SK-N-SH treated with all-trans-retinoic acid at 6 μM for 48 hours (cell line): Measurements from ENCODE around the gene GHRH.

Experiments
- ATAC-seq: fragments of 200-7000 bp; cut with Tn5 transposase; 3 replicates; pipeline ENCODE4 v1.9.1; 2020; ENCODE audit warnings: mild to moderate bottlenecking, moderate library complexity
- ARNTL ChIP-seq: fragments of 450-650 bp; formaldehyde crosslinking; IDR thresholded peaks from 2 replicates; pipeline ENCODE4 v1.5.0; 2020; ENCODE audit warnings: low read depth, mild to moderate bottlenecking, moderate library complexity, borderline replicate concordance
- BACH2 ChIP-seq: fragments of 250-450 bp; sonication (Bioruptor Pico); IDR thresholded peaks from 2 replicates; pipeline ENCODE4 v1.9.0; 2021; ENCODE audit warnings: mild to moderate bottlenecking, borderline replicate concordance
- CREB5 ChIP-seq: fragments of 250-450 bp; sonication (Bioruptor Pico); IDR thresholded peaks from 2 replicates; pipeline ENCODE4 v1.5.1; 2020; ENCODE audit warnings: low read depth, mild to moderate bottlenecking, moderate library complexity
- CSDC2 ChIP-seq: fragments of 250-450 bp; sonication (Bioruptor Pico); IDR thresholded peaks from 2 replicates; pipeline ENCODE4 v1.5.0; 2020; ENCODE audit warnings: mild to moderate bottlenecking, moderate library complexity
- CSRNP3 ChIP-seq: fragments of 250-450 bp; sonication (Bioruptor Pico); IDR thresholded peaks from 2 replicates; pipeline ENCODE4 v1.5.1; 2021; ENCODE audit warnings: mild to moderate bottlenecking, moderate library complexity
- ESRRG ChIP-seq: fragments of 250-450 bp; sonication (Bioruptor Pico); IDR thresholded peaks from 2 replicates; pipeline ENCODE4 v1.6.1; 2021; ENCODE audit warnings: mild to moderate bottlenecking
- GLIS3 ChIP-seq: fragments of 250-450 bp; sonication (Bioruptor Pico); IDR thresholded peaks from 2 replicates; pipeline ENCODE4 v1.5.0; 2020; ENCODE audit warnings: mild to moderate bottlenecking, moderate library complexity
- PPARA ChIP-seq: fragments of 250-450 bp; sonication (Bioruptor Pico); IDR thresholded peaks from 2 replicates; pipeline ENCODE4 v1.5.0; 2020; ENCODE audit warnings: mild to moderate bottlenecking, borderline replicate concordance
- RARB ChIP-seq: fragments of 250-450 bp; sonication (Bioruptor Pico); IDR thresholded peaks from 2 replicates; pipeline ENCODE4 v1.8.0; 2021; ENCODE audit warnings: mild to moderate bottlenecking, moderate library complexity
- SNAI2 ChIP-seq: fragments of 250-450 bp; sonication (Bioruptor Pico); IDR thresholded peaks from 2 replicates; pipeline ENCODE4 v1.5.0; 2020; ENCODE audit warnings: mild to moderate bottlenecking, moderate library complexity
- TCF4 ChIP-seq: fragments of 250-450 bp; sonication (Bioruptor Pico); IDR thresholded peaks from 2 replicates; pipeline ENCODE4 v1.8.0; 2021; ENCODE audit warnings: mild to moderate bottlenecking, moderate library complexity, borderline replicate concordance
- TOX ChIP-seq: fragments of 250-450 bp; sonication (Bioruptor Pico); IDR thresholded peaks from 2 replicates; pipeline ENCODE4 v1.8.0; 2021; ENCODE audit warnings: mild to moderate bottlenecking, moderate library complexity, borderline replicate concordance
- ZC3H10 ChIP-seq: fragments of 250-450 bp; sonication (Bioruptor Pico); IDR thresholded peaks from 2 replicates; pipeline ENCODE4 v1.5.1; 2021; ENCODE audit warnings: mild to moderate bottlenecking, moderate library complexity
- ZFP30 ChIP-seq: fragments of 450-650 bp; formaldehyde crosslinking; IDR thresholded peaks from 2 replicates; pipeline ENCODE4 v1.5.0; 2022; ENCODE audit warnings: mild to moderate bottlenecking, moderate library complexity
- ZNF565 ChIP-seq: fragments of 450-650 bp; formaldehyde crosslinking; conservative IDR thresholded peaks from 2 replicates; pipeline ENCODE4 v1.5.0; 2020; ENCODE audit warnings: low read depth, mild to moderate bottlenecking, moderate library complexity
- ZNF70 ChIP-seq: fragments of 450-650 bp; formaldehyde crosslinking; IDR thresholded peaks from 2 replicates; pipeline ENCODE4 v1.5.0; 2020; ENCODE audit warnings: mild to moderate bottlenecking, moderate library complexity
- ZNF8 ChIP-seq: fragments of 450-650 bp; formaldehyde crosslinking; IDR thresholded peaks from 2 replicates; pipeline ENCODE4 v1.5.0; 2020; ENCODE audit warnings: mild to moderate bottlenecking, moderate library complexity
- TF ChIP-seq, protein P1 (sequence below): fragments of 250-450 bp; sonication (Bioruptor Pico); IDR thresholded peaks from 2 replicates; pipeline ENCODE4 v1.8.0; 2021; ENCODE audit warnings: low read depth, mild to moderate bottlenecking, moderate library complexity, borderline replicate concordance
- TF ChIP-seq, protein P2 (sequence below): fragments of 250-450 bp; sonication (Bioruptor Pico); IDR thresholded peaks from 2 replicates; pipeline ENCODE4 v1.8.0; 2020; ENCODE audit warnings: mild to moderate bottlenecking, moderate library complexity, borderline replicate concordance
- TF ChIP-seq, protein P3 (sequence below): fragments of 250-450 bp; sonication (Bioruptor Pico); IDR thresholded peaks from 2 replicates; pipeline ENCODE4 v1.5.0; 2020; ENCODE audit warnings: mild to moderate bottlenecking, moderate library complexity

The GHRH gene

GRCh38 chr20:37263686-37264085 lies 2.1 kb upstream of the GHRH start:
- no peak for TF ChIP-seq GLIS3 (CRISPR knock-in tag)
- no peak for TF ChIP-seq ZNF70 (CRISPR knock-in tag)
- no peak for TF ChIP-seq ARNTL (CRISPR knock-in tag)
- TF ChIP-seq, protein P1, sequence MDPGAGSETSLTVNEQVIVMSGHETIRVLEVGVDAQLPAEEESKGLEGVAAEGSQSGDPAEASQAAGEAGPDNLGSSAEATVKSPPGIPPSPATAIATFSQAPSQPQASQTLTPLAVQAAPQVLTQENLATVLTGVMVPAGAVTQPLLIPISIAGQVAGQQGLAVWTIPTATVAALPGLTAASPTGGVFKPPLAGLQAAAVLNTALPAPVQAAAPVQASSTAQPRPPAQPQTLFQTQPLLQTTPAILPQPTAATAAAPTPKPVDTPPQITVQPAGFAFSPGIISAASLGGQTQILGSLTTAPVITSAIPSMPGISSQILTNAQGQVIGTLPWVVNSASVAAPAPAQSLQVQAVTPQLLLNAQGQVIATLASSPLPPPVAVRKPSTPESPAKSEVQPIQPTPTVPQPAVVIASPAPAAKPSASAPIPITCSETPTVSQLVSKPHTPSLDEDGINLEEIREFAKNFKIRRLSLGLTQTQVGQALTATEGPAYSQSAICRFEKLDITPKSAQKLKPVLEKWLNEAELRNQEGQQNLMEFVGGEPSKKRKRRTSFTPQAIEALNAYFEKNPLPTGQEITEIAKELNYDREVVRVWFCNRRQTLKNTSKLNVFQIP (CRISPR knock-in tag), result no peak
- no peak for TF ChIP-seq TCF4 (CRISPR knock-in tag)
- TF ChIP-seq RARB (CRISPR knock-in tag), result no peak
- no peak for TF ChIP-seq BACH2
- TF ChIP-seq PPARA (CRISPR knock-in tag), result no peak
- no peak for TF ChIP-seq SNAI2 (CRISPR knock-in tag)
- TF ChIP-seq ZNF8 (CRISPR knock-in tag), result no peak
- no peak for TF ChIP-seq ZC3H10 (CRISPR knock-in tag)
- no peak for TF ChIP-seq CSDC2 (CRISPR knock-in tag)
- no peak for TF ChIP-seq ZNF565 (CRISPR knock-in tag)
- TF ChIP-seq ZFP30 (CRISPR knock-in tag), result no peak
- TF ChIP-seq, protein P2, sequence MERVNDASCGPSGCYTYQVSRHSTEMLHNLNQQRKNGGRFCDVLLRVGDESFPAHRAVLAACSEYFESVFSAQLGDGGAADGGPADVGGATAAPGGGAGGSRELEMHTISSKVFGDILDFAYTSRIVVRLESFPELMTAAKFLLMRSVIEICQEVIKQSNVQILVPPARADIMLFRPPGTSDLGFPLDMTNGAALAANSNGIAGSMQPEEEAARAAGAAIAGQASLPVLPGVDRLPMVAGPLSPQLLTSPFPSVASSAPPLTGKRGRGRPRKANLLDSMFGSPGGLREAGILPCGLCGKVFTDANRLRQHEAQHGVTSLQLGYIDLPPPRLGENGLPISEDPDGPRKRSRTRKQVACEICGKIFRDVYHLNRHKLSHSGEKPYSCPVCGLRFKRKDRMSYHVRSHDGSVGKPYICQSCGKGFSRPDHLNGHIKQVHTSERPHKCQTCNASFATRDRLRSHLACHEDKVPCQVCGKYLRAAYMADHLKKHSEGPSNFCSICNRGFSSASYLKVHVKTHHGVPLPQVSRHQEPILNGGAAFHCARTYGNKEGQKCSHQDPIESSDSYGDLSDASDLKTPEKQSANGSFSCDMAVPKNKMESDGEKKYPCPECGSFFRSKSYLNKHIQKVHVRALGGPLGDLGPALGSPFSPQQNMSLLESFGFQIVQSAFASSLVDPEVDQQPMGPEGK (CRISPR knock-in tag), result no peak
- TF ChIP-seq ESRRG (CRISPR knock-in tag), result no peak

GRCh38 chr20:37262505-37262904 lies 891 bp upstream of the GHRH start:
- no peak for ATAC-seq

More at GRCh38 chr20:37263686-37264085, 2.1 kb upstream of the GHRH start:
- ATAC-seq, result no peak

DNA sequence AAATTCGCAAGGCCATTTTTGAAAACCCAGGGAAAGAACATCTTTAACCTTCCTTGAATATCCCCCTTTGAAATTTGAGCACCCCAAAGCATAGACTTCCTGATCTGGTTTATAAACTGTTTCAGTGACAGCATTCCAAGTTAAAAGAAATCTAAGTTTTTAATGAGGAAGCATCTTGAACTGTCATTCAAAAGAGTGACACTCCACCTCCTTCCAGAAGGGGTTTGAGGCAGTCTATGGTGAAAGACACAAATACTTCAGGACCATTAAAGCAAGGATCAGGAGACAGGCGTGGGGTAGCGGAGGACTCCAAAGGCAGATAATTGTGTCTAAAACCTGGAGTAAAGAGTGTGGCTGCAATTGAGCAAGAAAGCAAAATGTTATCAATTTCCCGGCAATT lies 691 bp downstream of the GHRH start:
- TF ChIP-seq ESRRG (CRISPR knock-in tag) (no peak), CREB5 (no peak)
- ATAC-seq, result no peak

More at GRCh38 chr20:37262505-37262904, 891 bp upstream of the GHRH start:
- TF ChIP-seq ARNTL (CRISPR knock-in tag) (no peak), ZNF70 (CRISPR knock-in tag) (no peak), SNAI2 (CRISPR knock-in tag) (no peak), GLIS3 (CRISPR knock-in tag) (no peak), ZC3H10 (CRISPR knock-in tag) (no peak), TCF4 (CRISPR knock-in tag) (no peak), ZNF565 (CRISPR knock-in tag) (no peak), CSRNP3 (no peak), TOX (CRISPR knock-in tag) (no peak), ZNF8 (CRISPR knock-in tag) (no peak), PPARA (CRISPR knock-in tag) (no peak), RARB (CRISPR knock-in tag) (no peak), ZFP30 (CRISPR knock-in tag) (no peak), CSDC2 (CRISPR knock-in tag) (no peak)
- TF ChIP-seq, protein P3, sequence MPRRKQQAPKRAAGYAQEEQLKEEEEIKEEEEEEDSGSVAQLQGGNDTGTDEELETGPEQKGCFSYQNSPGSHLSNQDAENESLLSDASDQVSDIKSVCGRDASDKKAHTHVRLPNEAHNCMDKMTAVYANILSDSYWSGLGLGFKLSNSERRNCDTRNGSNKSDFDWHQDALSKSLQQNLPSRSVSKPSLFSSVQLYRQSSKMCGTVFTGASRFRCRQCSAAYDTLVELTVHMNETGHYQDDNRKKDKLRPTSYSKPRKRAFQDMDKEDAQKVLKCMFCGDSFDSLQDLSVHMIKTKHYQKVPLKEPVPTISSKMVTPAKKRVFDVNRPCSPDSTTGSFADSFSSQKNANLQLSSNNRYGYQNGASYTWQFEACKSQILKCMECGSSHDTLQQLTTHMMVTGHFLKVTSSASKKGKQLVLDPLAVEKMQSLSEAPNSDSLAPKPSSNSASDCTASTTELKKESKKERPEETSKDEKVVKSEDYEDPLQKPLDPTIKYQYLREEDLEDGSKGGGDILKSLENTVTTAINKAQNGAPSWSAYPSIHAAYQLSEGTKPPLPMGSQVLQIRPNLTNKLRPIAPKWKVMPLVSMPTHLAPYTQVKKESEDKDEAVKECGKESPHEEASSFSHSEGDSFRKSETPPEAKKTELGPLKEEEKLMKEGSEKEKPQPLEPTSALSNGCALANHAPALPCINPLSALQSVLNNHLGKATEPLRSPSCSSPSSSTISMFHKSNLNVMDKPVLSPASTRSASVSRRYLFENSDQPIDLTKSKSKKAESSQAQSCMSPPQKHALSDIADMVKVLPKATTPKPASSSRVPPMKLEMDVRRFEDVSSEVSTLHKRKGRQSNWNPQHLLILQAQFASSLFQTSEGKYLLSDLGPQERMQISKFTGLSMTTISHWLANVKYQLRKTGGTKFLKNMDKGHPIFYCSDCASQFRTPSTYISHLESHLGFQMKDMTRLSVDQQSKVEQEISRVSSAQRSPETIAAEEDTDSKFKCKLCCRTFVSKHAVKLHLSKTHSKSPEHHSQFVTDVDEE, result no peak
- TF ChIP-seq, all 23 proteins: peak for 0
